ENCODE results near the gene CD151.

CD151 gene

GRCh38 chr11:820655-821511 is 11.9 kb upstream of the CD151 start:
- H3K4me3 ChIP-seq (ENCODE audit: low read length): peak overlapping the region; percentile 62
- peaks cover 8% of the 10 kb centered on the region for H3K4me1 ChIP-seq (ENCODE audit: control insufficient read depth, low read depth, low read length)
- H3K9me3 ChIP-seq (ENCODE audit: control insufficient read depth, low read depth, low read length): no peaks in the 10 kb centered on the region
- peaks cover 14% of the 10 kb centered on the region for H3K27me3 ChIP-seq (ENCODE audit: control insufficient read depth, insufficient read depth, low read length)
- no peak overlapping the region for H3K27ac ChIP-seq (ENCODE audit: low read length)
- no peaks in the 10 kb centered on the region for H3K36me3 ChIP-seq (ENCODE audit: control insufficient read depth, low read depth, low read length)
- H3K9ac ChIP-seq (ENCODE audit: low read length): peak overlapping the region; percentile 39

- Histone ChIP-seq H3K27me3 (ENCODE audit: control insufficient read depth, insufficient read depth, low read length) (peaks cover 23% of the 10 kb centered on the region), H3K4me3 (ENCODE audit: low read length) (no peak overlapping the region), H3K36me3 (ENCODE audit: control insufficient read depth, low read depth, low read length) (no peaks in the 10 kb centered on the region), H3K9ac (ENCODE audit: low read length) (no peak overlapping the region), H3K27ac (ENCODE audit: low read length) (no peak overlapping the region), H3K9me3 (ENCODE audit: control insufficient read depth, low read depth, low read length) (no peaks in the 10 kb centered on the region), H3K4me1 (ENCODE audit: control insufficient read depth, low read depth, low read length) (peaks cover 8% of the 10 kb centered on the region)
Observed at GRCh38 chr11:821512-822371, 11.0 kb upstream of the CD151 start.

- peaks cover 42% of the 10 kb centered on the region for H3K27me3 ChIP-seq (ENCODE audit: control insufficient read depth, insufficient read depth, low read length)
- peaks cover 14% of the 10 kb centered on the region for H3K4me1 ChIP-seq (ENCODE audit: control insufficient read depth, low read depth, low read length)
- H3K36me3 ChIP-seq (ENCODE audit: control insufficient read depth, low read depth, low read length): no peaks in the 10 kb centered on the region
- H3K9me3 ChIP-seq (ENCODE audit: control insufficient read depth, low read depth, low read length): no peaks in the 10 kb centered on the region
- no peak overlapping the region for H3K9ac ChIP-seq (ENCODE audit: low read length)
- H3K4me3 ChIP-seq (ENCODE audit: low read length): no peak overlapping the region
- no peak overlapping the region for H3K27ac ChIP-seq (ENCODE audit: low read length)
Observed at GRCh38 chr11:823441-824291, 9.1 kb upstream of the CD151 start.

GRCh38 chr11:824292-824880 is 8.4 kb upstream of the CD151 start:
- no peaks in the 10 kb centered on the region for H3K9me3 ChIP-seq (ENCODE audit: control insufficient read depth, low read depth, low read length)
- H3K27me3 ChIP-seq (ENCODE audit: control insufficient read depth, insufficient read depth, low read length): peaks cover 49% of the 10 kb centered on the region
- H3K9ac ChIP-seq (ENCODE audit: low read length): no peak overlapping the region
- H3K27ac ChIP-seq (ENCODE audit: low read length): no peak overlapping the region
- no peak overlapping the region for H3K4me3 ChIP-seq (ENCODE audit: low read length)
- peaks cover 17% of the 10 kb centered on the region for H3K4me1 ChIP-seq (ENCODE audit: control insufficient read depth, low read depth, low read length)
- H3K36me3 ChIP-seq (ENCODE audit: control insufficient read depth, low read depth, low read length): no peaks in the 10 kb centered on the region

- Histone ChIP-seq H3K9me3 (ENCODE audit: control insufficient read depth, low read depth, low read length) (no peaks in the 10 kb centered on the region), H3K27me3 (ENCODE audit: control insufficient read depth, insufficient read depth, low read length) (peaks cover 55% of the 10 kb centered on the region), H3K4me1 (ENCODE audit: control insufficient read depth, low read depth, low read length) (peaks cover 22% of the 10 kb centered on the region), H3K36me3 (ENCODE audit: control insufficient read depth, low read depth, low read length) (no peaks in the 10 kb centered on the region), H3K9ac (ENCODE audit: low read length) (no peak overlapping the region), H3K4me3 (ENCODE audit: low read length) (no peak overlapping the region), H3K27ac (ENCODE audit: low read length) (no peak overlapping the region)
Observed at GRCh38 chr11:824942-825341, 7.8 kb upstream of the CD151 start.

- H3K9ac ChIP-seq (ENCODE audit: low read length): no peak overlapping the region
- H3K36me3 ChIP-seq (ENCODE audit: control insufficient read depth, low read depth, low read length): no peaks in the 10 kb centered on the region
- H3K4me3 ChIP-seq (ENCODE audit: low read length): no peak overlapping the region
- H3K27ac ChIP-seq (ENCODE audit: low read length): no peak overlapping the region
- peaks cover 55% of the 10 kb centered on the region for H3K27me3 ChIP-seq (ENCODE audit: control insufficient read depth, insufficient read depth, low read length)
- H3K4me1 ChIP-seq (ENCODE audit: control insufficient read depth, low read depth, low read length): peaks cover 22% of the 10 kb centered on the region
- no peaks in the 10 kb centered on the region for H3K9me3 ChIP-seq (ENCODE audit: control insufficient read depth, low read depth, low read length)
Observed at GRCh38 chr11:825366-826226, 7.2 kb upstream of the CD151 start.

- Histone ChIP-seq H3K27ac (ENCODE audit: low read length) (no peak overlapping the region), H3K9ac (ENCODE audit: low read length) (no peak overlapping the region), H3K4me1 (ENCODE audit: control insufficient read depth, low read depth, low read length) (peaks cover 25% of the 10 kb centered on the region), H3K4me3 (ENCODE audit: low read length) (no peak overlapping the region), H3K9me3 (ENCODE audit: control insufficient read depth, low read depth, low read length) (no peaks in the 10 kb centered on the region), H3K27me3 (ENCODE audit: control insufficient read depth, insufficient read depth, low read length) (peaks cover 61% of the 10 kb centered on the region), H3K36me3 (ENCODE audit: control insufficient read depth, low read depth, low read length) (no peaks in the 10 kb centered on the region)
Observed at GRCh38 chr11:826227-826621, 6.5 kb upstream of the CD151 start.

GRCh38 chr11:826836-827145 is 6.0 kb upstream of the CD151 start:
- Histone ChIP-seq H3K4me1 (ENCODE audit: control insufficient read depth, low read depth, low read length) (peaks cover 31% of the 10 kb centered on the region), H3K9me3 (ENCODE audit: control insufficient read depth, low read depth, low read length) (no peaks in the 10 kb centered on the region), H3K4me3 (ENCODE audit: low read length) (peak overlapping the region; percentile 46), H3K27me3 (ENCODE audit: control insufficient read depth, insufficient read depth, low read length) (peaks cover 66% of the 10 kb centered on the region), H3K27ac (ENCODE audit: low read length) (no peak overlapping the region), H3K36me3 (ENCODE audit: control insufficient read depth, low read depth, low read length) (no peaks in the 10 kb centered on the region), H3K9ac (ENCODE audit: low read length) (no peak overlapping the region)

GRCh38 chr11:827146-827896 is 5.4 kb upstream of the CD151 start:
- H3K4me1 ChIP-seq (ENCODE audit: control insufficient read depth, low read depth, low read length): peaks cover 36% of the 10 kb centered on the region
- peak overlapping the region; percentile 12 for H3K9ac ChIP-seq (ENCODE audit: low read length)
- no peaks in the 10 kb centered on the region for H3K36me3 ChIP-seq (ENCODE audit: control insufficient read depth, low read depth, low read length)
- peak overlapping the region; percentile 46 for H3K4me3 ChIP-seq (ENCODE audit: low read length)
- H3K9me3 ChIP-seq (ENCODE audit: control insufficient read depth, low read depth, low read length): no peaks in the 10 kb centered on the region
- H3K27me3 ChIP-seq (ENCODE audit: control insufficient read depth, insufficient read depth, low read length): peaks cover 72% of the 10 kb centered on the region
- no peak overlapping the region for H3K27ac ChIP-seq (ENCODE audit: low read length)

- peaks cover 74% of the 10 kb centered on the region for H3K27me3 ChIP-seq (ENCODE audit: control insufficient read depth, insufficient read depth, low read length)
- H3K9ac ChIP-seq (ENCODE audit: low read length): peak within 1 kb of the TSS; percentile 12
- H3K36me3 ChIP-seq (ENCODE audit: control insufficient read depth, low read depth, low read length): no peaks in the 10 kb centered on the region
- peak within 1 kb of the TSS; percentile 52 for H3K4me3 ChIP-seq (ENCODE audit: low read length)
- H3K27ac ChIP-seq (ENCODE audit: low read length): no peak within 1 kb of the TSS
- H3K9me3 ChIP-seq (ENCODE audit: control insufficient read depth, low read depth, low read length): no peaks in the 10 kb centered on the region
- H3K4me1 ChIP-seq (ENCODE audit: control insufficient read depth, low read depth, low read length): peaks cover 37% of the 10 kb centered on the region
Observed at GRCh38 chr11:827897-828192, 4.9 kb upstream of the CD151 start, which contains the start of gene CRACR2B. Gene CRACR2B, plus strand, starts transcription at chr11:827919. Its CDS starts 689 bp downstream, at chr11:828608.
